H1 (cell line): ENCODE measurements around the gene SLFN13. TPM values are rescaled to one million over a fixed set of nuclear protein-coding genes. Genes with fewer than 3 reads are reported as not detected.

ENCODE experiments used
- CTCF ChIA-PET: fragments of 300-600 bp; sonication (Branson Sonifier 250); formaldehyde crosslinking; loops from one replicate; lab custom pipeline; 2021; ENCODE audit not compliant: partially characterized antibody; lab: Charles Lee
- POLR2A ChIA-PET: fragments of 300-600 bp; sonication (Branson Sonifier 250); formaldehyde crosslinking; loops from one replicate; lab custom pipeline; 2021; ENCODE audit warnings: inconsistent platforms; ENCODE audit not compliant: partially characterized antibody; lab: Charles Lee
- DNase-seq, 2 experiments: peaks; one replicate each; pipeline versions ENCODE4 v3.0.0 to v3.0.0-alpha.2; 2010 to 2022; ENCODE audit warnings: low spot score in 2 of 2, low read depth in 1 of 2, mixed read lengths in 1 of 2
- FAIRE-seq: peaks from 2 replicates; lab custom pipeline; 2011; peaks lifted over from hg19 to GRCh38; lab: Jason Lieb, UNC
- H2AFZ ChIP-seq: 2 replicates; pipeline ENCODE4 v1.8.1; 2012; ENCODE audit warnings: low read length, inconsistent platforms
- H2AK5ac ChIP-seq: 2 replicates; pipeline ENCODE4 v1.6.1; 2013; ENCODE audit warnings: low read depth, low read length
- H2BK120ac ChIP-seq: replicated peaks from 2 replicates; pipeline ENCODE3; 2013; ENCODE audit warnings: low read depth, low read length, inconsistent platforms
- H2BK12ac ChIP-seq: 2 replicates; pipeline ENCODE4 v1.6.1; 2013; ENCODE audit warnings: low read depth, low read length
- H2BK15ac ChIP-seq: 2 replicates; pipeline ENCODE4 v1.6.1; 2013; ENCODE audit warnings: low read length
- H2BK20ac ChIP-seq: 2 replicates; pipeline ENCODE4 v1.6.1; 2013; ENCODE audit warnings: low read length
- H2BK5ac ChIP-seq: 2 replicates; pipeline ENCODE4 v1.6.1; 2013; ENCODE audit warnings: low read depth, low read length
- H3K14ac ChIP-seq: 2 replicates; pipeline ENCODE4 v1.6.1; 2013; ENCODE audit warnings: inconsistent platforms; ENCODE audit not compliant: insufficient read length
- H3K18ac ChIP-seq: 2 replicates; pipeline ENCODE4 v1.6.1; 2013; ENCODE audit warnings: low read length; ENCODE audit errors: extremely low read depth
- H3K23ac ChIP-seq: 2 replicates; pipeline ENCODE4 v1.6.1; 2013; ENCODE audit warnings: inconsistent platforms; ENCODE audit not compliant: insufficient read length
- H3K23me2 ChIP-seq: 2 replicates; pipeline ENCODE4 v1.6.1; 2013; ENCODE audit warnings: low read depth, low read length
- H3K27ac ChIP-seq: 2 replicates; pipeline ENCODE4 v1.6.1; 2011; ENCODE audit warnings: low read depth, low read length, inconsistent platforms
- H3K27me3 ChIP-seq, 4 experiments: replicated peaks in 1 of 4; 1 replicate in 1 of 4; 2 replicates in 3 of 4; pipeline versions ENCODE4 v1.6.1 to v1.8.1; 2011 to 2013; ENCODE audit warnings: low read length in 3 of 4, mild to moderate bottlenecking in 3 of 4, inconsistent platforms in 2 of 4, mixed read lengths in 2 of 4, moderate library complexity in 1 of 4; ENCODE audit not compliant: control insufficient read depth in 3 of 4, insufficient read depth in 3 of 4; ENCODE audit errors: extremely low read depth in 1 of 4
- H3K36me3 ChIP-seq, 4 experiments: 2 replicates each; pipeline versions ENCODE4 v1.6.1 to v1.8.1; 2011 to 2013; ENCODE audit warnings: mild to moderate bottlenecking in 4 of 4, low read length in 3 of 4, moderate library complexity in 2 of 4, control low read depth in 1 of 4, inconsistent platforms in 1 of 4; ENCODE audit not compliant: insufficient read depth in 4 of 4, control insufficient read depth in 2 of 4
- H3K4ac ChIP-seq: replicated peaks from 2 replicates; pipeline ENCODE3; 2013; ENCODE audit warnings: low read length, low read depth, mixed read lengths, inconsistent platforms; ENCODE audit not compliant: insufficient read length
- H3K4me1 ChIP-seq, 4 experiments: replicated peaks in 1 of 4; 1 replicate in 1 of 4; 2 replicates in 3 of 4; pipeline versions ENCODE4 v1.6.1 to v1.8.1; 2011 to 2013; ENCODE audit warnings: low read length in 3 of 4, inconsistent platforms in 2 of 4, mixed read lengths in 1 of 4; ENCODE audit not compliant: insufficient read depth in 4 of 4, control insufficient read depth in 3 of 4
- H3K4me2 ChIP-seq, 2 experiments: 2 replicates each; pipeline versions ENCODE4 v1.6.1 to v1.8.1; 2011 to 2013; ENCODE audit warnings: low read depth in 2 of 2, low read length in 2 of 2, control low read depth in 1 of 2, inconsistent platforms in 1 of 2, mild to moderate bottlenecking in 1 of 2; ENCODE audit not compliant: insufficient read depth in 1 of 2
- H3K4me3 ChIP-seq, 4 experiments: fragments of 200-600, 300-600 bp in 1 of 4; sonication (generic), shearing (Covaris generic), sonication (Bioruptor Twin) in 1 of 4; 2 replicates each; pipeline versions ENCODE4 v1.5.1 to v1.8.1; 2011 to 2016; ENCODE audit warnings: low read length in 4 of 4, low read depth in 3 of 4, control low read depth in 2 of 4, inconsistent platforms in 2 of 4, mild to moderate bottlenecking in 2 of 4, mixed read lengths in 1 of 4, moderate library complexity in 1 of 4; ENCODE audit not compliant: insufficient read depth in 2 of 4; ENCODE audit errors: extremely low read depth in 1 of 4
- H3K56ac ChIP-seq: replicated peaks from 2 replicates; pipeline ENCODE3; 2013; ENCODE audit warnings: low read depth, mild to moderate bottlenecking, mixed read lengths, low read length, inconsistent platforms; ENCODE audit not compliant: insufficient read length
- H3K79me1 ChIP-seq: 2 replicates; pipeline ENCODE4 v1.6.1; 2013; ENCODE audit warnings: low read depth, low read length, control low read depth
- H3K79me2 ChIP-seq, 2 experiments: 2 replicates each; pipeline versions ENCODE4 v1.6.1 to v1.8.1; 2012 to 2013; ENCODE audit warnings: low read length in 2 of 2, mild to moderate bottlenecking in 2 of 2, inconsistent platforms in 1 of 2; ENCODE audit not compliant: insufficient read depth in 2 of 2, control insufficient read depth in 1 of 2
- H3K9ac ChIP-seq, 4 experiments: replicated peaks in 1 of 4; 1 replicate in 1 of 4; 2 replicates in 3 of 4; pipeline versions ENCODE4 v1.6.1 to v1.8.1; 2011 to 2013; ENCODE audit warnings: low read depth in 3 of 4, low read length in 3 of 4, control low read depth in 2 of 4, mild to moderate bottlenecking in 2 of 4, moderate library complexity in 2 of 4, inconsistent platforms in 1 of 4; ENCODE audit errors: extremely low read depth in 1 of 4
- H3K9me3 ChIP-seq, 2 experiments: 2 replicates each; pipeline versions ENCODE4 v1.6.1 to v1.8.1; 2012 to 2013; ENCODE audit warnings: mild to moderate bottlenecking in 2 of 2, moderate library complexity in 2 of 2, control low read depth in 1 of 2, inconsistent platforms in 1 of 2, low read depth in 1 of 2, low read length in 1 of 2, mixed read lengths in 1 of 2; ENCODE audit not compliant: insufficient read depth in 2 of 2
- H4K20me1 ChIP-seq, 2 experiments: replicated peaks in 1 of 2; 2 replicates each; pipeline versions ENCODE3 to v1.8.1; 2011 to 2013; ENCODE audit warnings: inconsistent platforms in 2 of 2, low read length in 2 of 2, mild to moderate bottlenecking in 1 of 2; ENCODE audit not compliant: insufficient read depth in 2 of 2, control insufficient read depth in 1 of 2
- H4K5ac ChIP-seq: 2 replicates; pipeline ENCODE4 v1.6.1; 2013; ENCODE audit warnings: low read length, low read depth, mixed read lengths, inconsistent platforms; ENCODE audit not compliant: insufficient read length
- H4K8ac ChIP-seq: 2 replicates; pipeline ENCODE4 v1.8.0; 2013; ENCODE audit warnings: mild to moderate bottlenecking, moderate library complexity, low read length, inconsistent platforms; ENCODE audit not compliant: insufficient read depth; ENCODE audit errors: extremely low read depth
- H4K91ac ChIP-seq: replicated peaks from 2 replicates; pipeline ENCODE3; 2013; ENCODE audit warnings: low read length, mixed read lengths, inconsistent platforms; ENCODE audit not compliant: insufficient read length
- BCL11A ChIP-seq, 2 experiments: IDR thresholded peaks; one replicate each; pipeline ENCODE4 v1.6.1; 2011; ENCODE audit warnings: low read depth in 2 of 2, low read length in 2 of 2, mild to moderate bottlenecking in 2 of 2
- BRCA1 ChIP-seq: IDR thresholded peaks from 2 replicates; pipeline ENCODE4 v1.6.1; 2012; ENCODE audit warnings: low read depth, low read length, improper control_type of control experiment
- CTBP2 ChIP-seq: IDR thresholded peaks from 2 replicates; pipeline ENCODE4 v1.7.0; 2011; ENCODE audit warnings: borderline replicate concordance, mild to moderate bottlenecking, moderate library complexity, mixed read lengths, low read length; ENCODE audit not compliant: insufficient read depth, insufficient read length
- EGR1 ChIP-seq: IDR thresholded peaks from 2 replicates; pipeline ENCODE4 v1.6.1; 2011; ENCODE audit warnings: low read depth, low read length, borderline replicate concordance
- HDAC6 ChIP-seq: IDR thresholded peaks from one replicate; pipeline ENCODE4 v1.7.1; 2012; ENCODE audit warnings: low read depth, mild to moderate bottlenecking, inconsistent platforms, low read length, moderate library complexity
- JUN ChIP-seq: IDR thresholded peaks from 2 replicates; pipeline ENCODE4 v1.6.1; 2011; ENCODE audit warnings: low read depth, mild to moderate bottlenecking, improper control_type of control experiment, low read length
- RAD21 ChIP-seq, 2 experiments: IDR thresholded peaks in 1 of 2; conservative IDR thresholded peaks in 1 of 2; 2 replicates each; pipeline ENCODE4 v1.6.1; 2011; ENCODE audit warnings: low read depth in 2 of 2, low read length in 2 of 2, improper control_type of control experiment in 1 of 2, inconsistent platforms in 1 of 2, mild to moderate bottlenecking in 1 of 2, moderate library complexity in 1 of 2
- RXRA ChIP-seq: IDR thresholded peaks from 2 replicates; pipeline ENCODE4 v1.6.1; 2011; ENCODE audit warnings: low read depth, mild to moderate bottlenecking, low read length, moderate library complexity; ENCODE audit not compliant: insufficient read depth
- SIRT6 ChIP-seq: IDR thresholded peaks from one replicate; pipeline ENCODE4 v1.7.1; 2012; ENCODE audit warnings: low read length, inconsistent platforms
- SRF ChIP-seq: IDR thresholded peaks from 2 replicates; pipeline ENCODE4 v1.6.1; 2011; ENCODE audit warnings: mild to moderate bottlenecking, low read depth, low read length, moderate library complexity
- TAF7 ChIP-seq: optimal IDR thresholded peaks from 2 replicates; pipeline ENCODE3; 2011; ENCODE audit warnings: low read depth, mild to moderate bottlenecking, inconsistent platforms, low read length, moderate library complexity, borderline replicate concordance
- TEAD4 ChIP-seq: IDR thresholded peaks from 2 replicates; pipeline ENCODE4 v1.6.1; 2012; ENCODE audit warnings: low read depth, low read length, inconsistent platforms, mixed read lengths
- USF2 ChIP-seq: IDR thresholded peaks from 2 replicates; pipeline ENCODE4 v1.6.1; 2011; ENCODE audit warnings: low read length, improper control_type of control experiment
- ZNF274 ChIP-seq: IDR thresholded peaks from 2 replicates; pipeline ENCODE4 v1.7.0; 2012; ENCODE audit warnings: low read length, borderline replicate concordance; ENCODE audit errors: extremely low read depth
- WGBS, 2 experiments: shearing (Covaris generic) in 1 of 2; methylation state at CpG; one replicate each; pipeline versions ENCODE4 v1.1.6 to v1.1.7; 2013 to 2015; ENCODE audit warnings: low lambda C conversion rate in 2 of 2, mixed read lengths in 2 of 2, inconsistent platforms in 1 of 2, low coverage in 1 of 2, missing lambda C conversion rate in 1 of 2; ENCODE audit not compliant: insufficient replicate concordance in 2 of 2, insufficient coverage in 1 of 2, insufficient read length in 1 of 2; ENCODE audit errors: extremely low coverage in 1 of 2, missing lambda C conversion rate in 1 of 2; 5-methylcytosine and 5-hydroxymethylcytosine counted together
- polyA plus RNA-seq, 7 experiments: library from polyadenylated mRNA; depleted of rRNA in 3 of 7; stranded (reverse) in 5 of 7; unstranded in 2 of 7; fragments of >200 nt in 5 of 7; fragments of 200-250 nt in 2 of 7; gene quantifications; 1 replicate in 5 of 7; 2 replicates in 1 of 7; 4 replicates in 1 of 7; pipeline versions ENCODE4 v1.2.1 to v1.2.3, GENCODE V29; 2011 to 2013; ENCODE audit warnings: missing spikeins in 2 of 7, mixed read lengths in 2 of 7
- total RNA-seq: library from RNA; stranded (reverse); fragmentation: NEBNext Ultra II Directional; extraction: Animal tissue kit (Norgen Biotek cat#: 25700); gene quantifications from 2 replicates; pipeline ENCODE4 v1.2.1, GENCODE V29; 2021

Gene SLFN13
- total and polyA plus RNA-seq, 2 of the 8 experiments (the other 6 are each of a cell fraction or from before 2014, with no cell fraction given) = 15.7 to 27.5 TPM

- H4K8ac ChIP-seq = no peak overlapping the region
- no peak overlapping the region for H3K18ac ChIP-seq
- H2BK12ac ChIP-seq = no peak overlapping the region
- H2BK20ac ChIP-seq = no peak overlapping the region
- FAIRE-seq (no peak), DNase-seq (no peak)
- H3K4me3 ChIP-seq = no peak overlapping the region
- H3K4me1 ChIP-seq = no peaks in the 10 kb centered on the region
- no peak overlapping the region for H2AK5ac ChIP-seq
- H3K4ac ChIP-seq = no peak overlapping the region
- no peaks in the 10 kb centered on the region for H3K23me2 ChIP-seq
- no peaks in the 10 kb centered on the region for H3K27me3 ChIP-seq
- TF ChIP-seq USF2 (no peak), BCL11A (IDR thresholded peaks at IDR 0.05; ENCODE audit: low read depth in 2 of 2, low read length in 2 of 2) (no peak), JUN (no peak), SRF (no peak), TEAD4 (no peak), RXRA (no peak), RAD21 (IDR thresholded peaks at IDR 0.05 in 1 of 2, conservative IDR thresholded peaks at IDR 0.05 in 1 of 2; ENCODE audit: low read depth in 2 of 2, low read length in 2 of 2) (no peak), HDAC6 (no peak), EGR1 (no peak), TAF7 (no peak), CTBP2 (no peak), ZNF274 (no peak), BRCA1 (no peak), SIRT6 (no peak)
- H3K4me2 ChIP-seq = no peak overlapping the region
- H3K36me3 ChIP-seq = no peaks in the 10 kb centered on the region; a peak in 1 of 8 replicates
- H2BK120ac ChIP-seq = no peak overlapping the region
- no peaks in the 10 kb centered on the region for H3K79me2 ChIP-seq
- H2BK15ac ChIP-seq = no peak overlapping the region
- H3K79me1 ChIP-seq = no peaks in the 10 kb centered on the region
- no peak overlapping the region for H3K23ac ChIP-seq
- ChIA-PET CTCF (interaction anchor here (1.3 kb wide), 1 partner anchor 14 kb away, joined by 4 read pairs; no protein-coding TSS in a partner anchor), POLR2A (no interaction called here)
- H3K56ac ChIP-seq = no peak overlapping the region
- H3K9me3 ChIP-seq = no peaks in the 10 kb centered on the region
- H3K27ac ChIP-seq = no peak overlapping the region
- H2BK5ac ChIP-seq = no peak overlapping the region
- H4K5ac ChIP-seq = no peak overlapping the region
- no peak overlapping the region for H3K9ac ChIP-seq
- H4K20me1 ChIP-seq = no peaks in the 10 kb centered on the region
- H2AFZ ChIP-seq = no peak overlapping the region
- no peak overlapping the region for H4K91ac ChIP-seq
- WGBS, 2 experiments = 100% methylated on average over 1 of the region's 1 CpG; no CpG with 5 or more reads in 1 of the 2 experiments
- H3K14ac ChIP-seq = no peak overlapping the region
Observed at GRCh38 chr17:35414247-35414646, 34.3 kb downstream of the SLFN13 start.
